ENCODE data around the gene LRP2.

The LRP2 gene

DNA sequence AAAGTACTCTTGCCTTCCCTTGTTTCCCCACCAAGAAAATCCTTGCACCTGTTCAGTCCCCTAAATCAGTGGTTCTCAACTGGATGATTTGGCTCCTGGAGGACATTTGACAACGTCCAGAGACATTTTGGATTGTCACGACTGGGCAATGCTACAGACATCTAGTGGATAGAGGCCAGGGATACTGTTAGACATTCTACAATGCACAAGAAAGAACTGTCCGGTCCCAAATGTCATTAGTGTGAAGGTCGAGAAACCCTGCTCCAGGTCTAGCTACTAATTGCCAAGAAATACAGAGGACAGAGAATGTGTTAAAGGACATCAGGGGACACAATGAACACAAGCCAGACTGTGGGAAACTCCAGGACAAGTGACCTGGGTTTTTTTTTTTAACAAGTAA is 60.0 kb downstream of the LRP2 start:
- Histone ChIP-seq H3K27ac (ENCODE audit: low read length) (no peak overlapping the region), H4K20me1 (ENCODE audit: insufficient read depth, low read length) (no peaks in the 10 kb centered on the region), H3K9ac (ENCODE audit: low read depth, low read length) (no peak overlapping the region), H3K27me3 (ENCODE audit: insufficient read depth, low read length, poor library complexity) (peaks cover 12% of the 10 kb centered on the region), H2AFZ (ENCODE audit: low read depth, low read length) (no peak overlapping the region), H3K36me3 (ENCODE audit: insufficient read depth, low read length) (no peaks in the 10 kb centered on the region), H3K4me3 (ENCODE audit: low read depth in 1 of 2, low read length in 2 of 2) (no peak overlapping the region), H3K9me3 (ENCODE audit: insufficient read depth, low read length, severe bottlenecking) (no peaks in the 10 kb centered on the region), H3K79me2 (ENCODE audit: insufficient read depth, low read length) (no peaks in the 10 kb centered on the region), H3K4me2 (ENCODE audit: insufficient read depth, low read length) (no peak overlapping the region), H3K4me1 (ENCODE audit: insufficient read depth, low read length) (no peaks in the 10 kb centered on the region)
- DNase-seq (no peak), ATAC-seq (ENCODE audit: insufficient read depth, low read depth) (no peak)
- TF ChIP-seq EZH2 (IDR thresholded peaks at IDR 0.05; ENCODE audit: borderline replicate concordance, low read depth, low read length, severe bottlenecking): no peak
- TF ChIP-seq, protein P1, sequence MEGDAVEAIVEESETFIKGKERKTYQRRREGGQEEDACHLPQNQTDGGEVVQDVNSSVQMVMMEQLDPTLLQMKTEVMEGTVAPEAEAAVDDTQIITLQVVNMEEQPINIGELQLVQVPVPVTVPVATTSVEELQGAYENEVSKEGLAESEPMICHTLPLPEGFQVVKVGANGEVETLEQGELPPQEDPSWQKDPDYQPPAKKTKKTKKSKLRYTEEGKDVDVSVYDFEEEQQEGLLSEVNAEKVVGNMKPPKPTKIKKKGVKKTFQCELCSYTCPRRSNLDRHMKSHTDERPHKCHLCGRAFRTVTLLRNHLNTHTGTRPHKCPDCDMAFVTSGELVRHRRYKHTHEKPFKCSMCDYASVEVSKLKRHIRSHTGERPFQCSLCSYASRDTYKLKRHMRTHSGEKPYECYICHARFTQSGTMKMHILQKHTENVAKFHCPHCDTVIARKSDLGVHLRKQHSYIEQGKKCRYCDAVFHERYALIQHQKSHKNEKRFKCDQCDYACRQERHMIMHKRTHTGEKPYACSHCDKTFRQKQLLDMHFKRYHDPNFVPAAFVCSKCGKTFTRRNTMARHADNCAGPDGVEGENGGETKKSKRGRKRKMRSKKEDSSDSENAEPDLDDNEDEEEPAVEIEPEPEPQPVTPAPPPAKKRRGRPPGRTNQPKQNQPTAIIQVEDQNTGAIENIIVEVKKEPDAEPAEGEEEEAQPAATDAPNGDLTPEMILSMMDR (IDR thresholded peaks at IDR 0.05; ENCODE audit: borderline replicate concordance, extremely low read depth, low read length, poor library complexity, severe bottlenecking): no peak

DNA sequence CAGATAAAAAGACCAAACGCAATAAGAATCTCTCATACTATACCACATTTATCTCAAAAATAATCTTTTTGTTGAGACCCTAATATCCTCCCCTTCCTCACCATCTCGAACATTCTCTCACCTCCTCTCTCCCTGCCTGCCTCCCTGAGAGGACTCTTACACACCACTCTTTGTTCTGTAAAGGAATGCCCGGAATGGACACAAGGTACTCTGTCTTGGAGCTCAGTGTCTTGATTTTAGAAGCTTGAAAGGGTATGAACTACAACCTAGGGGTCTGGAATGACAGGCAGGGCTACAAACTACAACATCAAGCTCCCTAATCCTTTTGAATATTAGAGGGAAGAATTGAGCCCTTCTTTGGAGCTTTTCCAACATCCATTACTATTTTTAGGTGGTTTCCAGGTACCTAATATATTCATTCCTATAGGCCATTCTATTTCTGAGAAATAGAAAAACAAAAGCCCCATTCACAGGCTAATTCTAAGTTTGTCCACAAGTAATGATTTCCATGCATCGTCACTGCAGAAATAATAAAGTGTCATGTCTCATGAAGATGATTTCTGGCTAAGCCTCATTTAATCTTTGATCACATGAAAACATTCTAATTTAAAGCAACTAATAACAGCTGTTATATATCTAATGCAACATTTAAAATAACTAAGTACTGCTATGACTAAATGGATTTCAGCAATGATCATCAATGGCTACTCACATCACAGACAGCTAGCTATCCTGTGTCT is 60.6 kb downstream of the LRP2 start:
- H2AFZ ChIP-seq (ENCODE audit: low read depth, low read length): no peak overlapping the region
- no peak overlapping the region for H3K4me2 ChIP-seq (ENCODE audit: insufficient read depth, low read length)
- H3K9me3 ChIP-seq (ENCODE audit: insufficient read depth, low read length, severe bottlenecking): no peaks in the 10 kb centered on the region
- TF ChIP-seq EZH2 (IDR thresholded peaks at IDR 0.05; ENCODE audit: borderline replicate concordance, low read depth, low read length, severe bottlenecking): no peak
- TF ChIP-seq, protein P1 (IDR thresholded peaks at IDR 0.05; ENCODE audit: borderline replicate concordance, extremely low read depth, low read length, poor library complexity, severe bottlenecking): no peak
- H3K27me3 ChIP-seq (ENCODE audit: insufficient read depth, low read length, poor library complexity): peaks cover 12% of the 10 kb centered on the region
- no peak for DNase-seq
- H3K27ac ChIP-seq (ENCODE audit: low read length): no peak overlapping the region
- H3K9ac ChIP-seq (ENCODE audit: low read depth, low read length): no peak overlapping the region
- H3K79me2 ChIP-seq (ENCODE audit: insufficient read depth, low read length): no peaks in the 10 kb centered on the region
- H4K20me1 ChIP-seq (ENCODE audit: insufficient read depth, low read length): no peaks in the 10 kb centered on the region
- H3K4me3 ChIP-seq (ENCODE audit: low read depth in 1 of 2, low read length in 2 of 2): no peak overlapping the region
- no peaks in the 10 kb centered on the region for H3K4me1 ChIP-seq (ENCODE audit: insufficient read depth, low read length)
- no peak for ATAC-seq (ENCODE audit: insufficient read depth, low read depth)
- H3K36me3 ChIP-seq (ENCODE audit: insufficient read depth, low read length): no peaks in the 10 kb centered on the region

DNA sequence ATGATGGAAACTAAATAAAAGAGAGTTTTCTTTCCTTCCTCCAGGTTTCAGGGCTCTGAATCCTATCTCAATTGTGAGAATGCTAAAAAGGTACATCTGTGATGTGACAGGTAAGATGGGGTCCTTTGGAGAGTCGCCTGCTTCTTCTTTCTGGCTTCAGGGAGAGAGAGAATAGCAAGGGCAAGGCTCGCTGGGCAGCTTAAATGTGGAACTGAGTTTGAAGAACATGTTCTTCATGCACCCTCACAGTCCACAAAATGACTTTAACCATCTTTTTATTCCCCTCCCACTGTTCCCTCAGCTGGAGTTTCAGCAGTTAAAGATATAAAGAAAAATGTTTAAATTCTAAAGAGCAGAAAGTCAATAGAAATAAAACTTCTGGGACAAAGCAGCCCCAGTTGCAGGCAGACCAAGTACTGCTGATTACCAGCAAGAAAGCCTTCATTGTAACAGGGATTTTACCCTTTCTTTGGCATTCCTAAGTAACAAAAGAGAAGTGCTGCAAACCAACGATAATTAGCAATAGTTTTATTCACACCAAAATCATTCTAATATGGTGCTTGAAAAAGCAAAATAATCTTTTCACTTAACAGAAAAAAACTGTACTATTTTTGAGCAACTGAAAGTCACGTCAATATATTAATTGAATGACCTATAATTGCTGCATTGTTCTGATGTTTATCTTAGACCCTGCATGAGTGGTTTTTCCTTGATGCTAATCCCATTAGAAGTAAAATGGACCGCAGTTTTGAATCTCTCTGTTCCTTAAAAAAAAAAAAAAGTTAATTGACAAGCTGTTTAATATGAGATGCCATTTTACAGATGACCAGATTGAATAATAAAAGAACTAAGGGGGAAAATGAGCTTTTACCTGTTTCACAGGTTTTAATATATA is 61.5 kb downstream of the LRP2 start:
- Histone ChIP-seq H3K4me3 (ENCODE audit: low read depth in 1 of 2, low read length in 2 of 2) (no peak overlapping the region), H3K27ac (ENCODE audit: low read length) (no peak overlapping the region), H3K79me2 (ENCODE audit: insufficient read depth, low read length) (no peaks in the 10 kb centered on the region), H3K4me2 (ENCODE audit: insufficient read depth, low read length) (no peak overlapping the region), H4K20me1 (ENCODE audit: insufficient read depth, low read length) (no peaks in the 10 kb centered on the region), H2AFZ (ENCODE audit: low read depth, low read length) (no peak overlapping the region), H3K27me3 (ENCODE audit: insufficient read depth, low read length, poor library complexity) (peaks cover 12% of the 10 kb centered on the region), H3K9me3 (ENCODE audit: insufficient read depth, low read length, severe bottlenecking) (no peaks in the 10 kb centered on the region), H3K9ac (ENCODE audit: low read depth, low read length) (no peak overlapping the region), H3K36me3 (ENCODE audit: insufficient read depth, low read length) (no peaks in the 10 kb centered on the region), H3K4me1 (ENCODE audit: insufficient read depth, low read length) (no peaks in the 10 kb centered on the region)
- no peak for TF ChIP-seq EZH2 (IDR thresholded peaks at IDR 0.05; ENCODE audit: borderline replicate concordance, low read depth, low read length, severe bottlenecking)
- TF ChIP-seq, protein P1 (IDR thresholded peaks at IDR 0.05; ENCODE audit: borderline replicate concordance, extremely low read depth, low read length, poor library complexity, severe bottlenecking): no peak
- ATAC-seq (ENCODE audit: insufficient read depth, low read depth): no peak
- DNase-seq: no peak

Data from DND-41 (cell line).